SKM-1 (cell line): Measurements from ENCODE around the gene EID2B.

Experiments
- DNase-seq: peaks from one replicate; lab custom pipeline; 2025; ENCODE audit not compliant: unreplicated experiment; lab: John Stamatoyannopoulos, UW

The EID2B gene

GRCh38 chr19:39533003-39533512 lies 406 bp upstream of the EID2B start:
- no peak for DNase-seq

GRCh38 chr19:39531834-39532232 lies 819 bp downstream of the EID2B start:
- DNase-seq: no peak

- no peak for DNase-seq
Observed at GRCh38 chr19:39525205-39525604, 7.4 kb downstream of the EID2B start.

- DNase-seq: no peak
Observed at GRCh38 chr19:39524495-39524894, 8.2 kb downstream of the EID2B start.

- DNase-seq: no peak
Observed at GRCh38 chr19:39520541-39521484, 11.8 kb downstream of the EID2B start.

GRCh38 chr19:39518975-39519374 lies 13.7 kb downstream of the EID2B start:
- DNase-seq: no peak

GRCh38 chr19:39518458-39518857 lies 14.2 kb downstream of the EID2B start:
- no peak for DNase-seq

- no peak for DNase-seq
Observed at GRCh38 chr19:39517432-39517831, 15.2 kb downstream of the EID2B start.

- DNase-seq: no peak
Observed at GRCh38 chr19:39516270-39516669, 16.4 kb downstream of the EID2B start.

GRCh38 chr19:39515551-39516191 lies 17.0 kb downstream of the EID2B start:
- DNase-seq: no peak

- no peak for DNase-seq
Observed at GRCh38 chr19:39514840-39515550, 17.7 kb downstream of the EID2B start, which contains the start of gene SELENOV. Gene SELENOV, plus strand, starts transcription at chr19:39515139. Its CDS starts 74 bp downstream, at chr19:39515213.

GRCh38 chr19:39512988-39513387 lies 19.7 kb downstream of the EID2B start:
- no peak for DNase-seq

- no peak for DNase-seq
Observed at GRCh38 chr19:39509233-39509632, 23.4 kb downstream of the EID2B start.

- DNase-seq: no peak
Observed at GRCh38 chr19:39508629-39509028, 24.0 kb downstream of the EID2B start.

- no peak for DNase-seq
Observed at GRCh38 chr19:39507715-39508364, 24.8 kb downstream of the EID2B start.

- peak; percentile 65 for DNase-seq
Observed at GRCh38 chr19:39506944-39507714, 25.5 kb downstream of the EID2B start.

- DNase-seq: no peak
Observed at GRCh38 chr19:39506598-39506943, 26.1 kb downstream of the EID2B start.

- peak; percentile 63 for DNase-seq
Observed at GRCh38 chr19:39502640-39503417, 29.8 kb downstream of the EID2B start.

GRCh38 chr19:39501340-39501739 lies 31.3 kb downstream of the EID2B start:
- no peak for DNase-seq
